Spinal cord (tissue), 10 donors: ENCODE results near the gene ABCA13. TPM values are rescaled to one million over a fixed set of nuclear protein-coding genes. Genes with fewer than 3 reads are reported as not detected.

ENCODE experiments used
- DNase-seq, 6 donors: peaks; one replicate each; pipeline versions ENCODE4 v3.0.0 to v3.0.0-alpha.2; 2013 to 2015; ENCODE audit warnings: low spot score in 6 of 6, low read depth in 4 of 6
- H3K27ac ChIP-seq: one replicate; pipeline ENCODE4 v1.5.1; 2013; ENCODE audit warnings: low read depth, low read length, control low read depth
- H3K27me3 ChIP-seq: one replicate; pipeline ENCODE4 v1.6.1; 2013; ENCODE audit warnings: low read length; ENCODE audit not compliant: control insufficient read depth, insufficient read depth
- H3K36me3 ChIP-seq: one replicate; pipeline ENCODE4 v1.6.1; 2013; ENCODE audit warnings: low read length; ENCODE audit not compliant: control insufficient read depth, insufficient read depth
- H3K4me1 ChIP-seq: one replicate; pipeline ENCODE4 v1.6.1; 2013; ENCODE audit warnings: low read length; ENCODE audit not compliant: control insufficient read depth, insufficient read depth
- H3K4me3 ChIP-seq: one replicate; pipeline ENCODE4 v1.5.1; 2013; ENCODE audit warnings: low read depth, low read length, control low read depth
- H3K9me3 ChIP-seq: one replicate; pipeline ENCODE4 v1.6.1; 2013; ENCODE audit warnings: low read length; ENCODE audit not compliant: control insufficient read depth, insufficient read depth
- WGBS: methylation state at CpG from one replicate; pipeline ENCODE4 v1.1.5; 2013; ENCODE audit warnings: missing lambda C conversion rate; ENCODE audit not compliant: insufficient coverage; 5-methylcytosine and 5-hydroxymethylcytosine counted together
- long read RNA-seq, 4 donors: transcript quantifications; one replicate each; lab custom pipeline, GENCODE V29; 2026
- polyA plus RNA-seq, 2 donors: library from polyadenylated mRNA; unstranded; fragments of 120-200 nt; gene quantifications; one replicate each; pipeline ENCODE4 v1.2.1, GENCODE V29; 2013; ENCODE audit not compliant: insufficient read length in 2 of 2
- total RNA-seq, 2 donors: library from RNA; depleted of rRNA in 1 of 2; stranded (reverse); fragments of 120-200 nt in 1 of 2; fragments of >200 nt in 1 of 2; gene quantifications; one replicate each; pipeline versions ENCODE4 v1.2.3 to v1.2.4, GENCODE V29; 2013 to 2014
- donor health status: healthy.

The ABCA13 gene, protein sequence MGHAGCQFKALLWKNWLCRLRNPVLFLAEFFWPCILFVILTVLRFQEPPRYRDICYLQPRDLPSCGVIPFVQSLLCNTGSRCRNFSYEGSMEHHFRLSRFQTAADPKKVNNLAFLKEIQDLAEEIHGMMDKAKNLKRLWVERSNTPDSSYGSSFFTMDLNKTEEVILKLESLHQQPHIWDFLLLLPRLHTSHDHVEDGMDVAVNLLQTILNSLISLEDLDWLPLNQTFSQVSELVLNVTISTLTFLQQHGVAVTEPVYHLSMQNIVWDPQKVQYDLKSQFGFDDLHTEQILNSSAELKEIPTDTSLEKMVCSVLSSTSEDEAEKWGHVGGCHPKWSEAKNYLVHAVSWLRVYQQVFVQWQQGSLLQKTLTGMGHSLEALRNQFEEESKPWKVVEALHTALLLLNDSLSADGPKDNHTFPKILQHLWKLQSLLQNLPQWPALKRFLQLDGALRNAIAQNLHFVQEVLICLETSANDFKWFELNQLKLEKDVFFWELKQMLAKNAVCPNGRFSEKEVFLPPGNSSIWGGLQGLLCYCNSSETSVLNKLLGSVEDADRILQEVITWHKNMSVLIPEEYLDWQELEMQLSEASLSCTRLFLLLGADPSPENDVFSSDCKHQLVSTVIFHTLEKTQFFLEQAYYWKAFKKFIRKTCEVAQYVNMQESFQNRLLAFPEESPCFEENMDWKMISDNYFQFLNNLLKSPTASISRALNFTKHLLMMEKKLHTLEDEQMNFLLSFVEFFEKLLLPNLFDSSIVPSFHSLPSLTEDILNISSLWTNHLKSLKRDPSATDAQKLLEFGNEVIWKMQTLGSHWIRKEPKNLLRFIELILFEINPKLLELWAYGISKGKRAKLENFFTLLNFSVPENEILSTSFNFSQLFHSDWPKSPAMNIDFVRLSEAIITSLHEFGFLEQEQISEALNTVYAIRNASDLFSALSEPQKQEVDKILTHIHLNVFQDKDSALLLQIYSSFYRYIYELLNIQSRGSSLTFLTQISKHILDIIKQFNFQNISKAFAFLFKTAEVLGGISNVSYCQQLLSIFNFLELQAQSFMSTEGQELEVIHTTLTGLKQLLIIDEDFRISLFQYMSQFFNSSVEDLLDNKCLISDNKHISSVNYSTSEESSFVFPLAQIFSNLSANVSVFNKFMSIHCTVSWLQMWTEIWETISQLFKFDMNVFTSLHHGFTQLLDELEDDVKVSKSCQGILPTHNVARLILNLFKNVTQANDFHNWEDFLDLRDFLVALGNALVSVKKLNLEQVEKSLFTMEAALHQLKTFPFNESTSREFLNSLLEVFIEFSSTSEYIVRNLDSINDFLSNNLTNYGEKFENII (N-terminal part only)
- total RNA-seq (1 to 10 TPM in 1 of 2 donors, under 1 TPM in 1; 0.66 to 5.8 TPM), polyA plus RNA-seq (under 1 TPM; 0.33 to 0.78 TPM)
- long read RNA-seq, donor 1 = 0 reads
- long read RNA-seq, donor 2 = 0 reads
- long read RNA-seq, donor 3 = 0 reads
- long read RNA-seq, donor 4 = 0 reads

DNA sequence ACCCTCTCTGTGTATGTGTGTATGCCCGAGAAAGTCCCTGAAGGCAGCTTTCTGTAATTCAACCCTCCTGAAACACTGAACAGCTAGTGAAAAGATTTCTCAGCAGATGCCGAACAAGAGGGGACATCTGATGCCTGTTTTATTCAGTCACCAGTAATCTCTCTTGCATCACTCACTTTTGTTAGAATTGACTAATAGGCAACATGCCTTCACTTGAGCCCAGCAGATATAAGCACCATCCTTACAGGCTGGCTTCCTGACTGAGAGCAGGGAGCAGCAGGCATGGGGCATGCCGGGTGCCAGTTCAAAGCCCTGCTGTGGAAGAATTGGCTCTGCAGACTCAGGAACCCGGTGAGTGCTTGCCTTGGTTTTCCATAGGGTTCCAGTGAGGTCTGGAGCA, at the start of gene ABCA13:
Gene ABCA13, plus strand, starts transcription at position 257 of the 400 bp plus-strand sequence. Its CDS starts 26 bp downstream, at position 283.
- H3K27me3 ChIP-seq = no peaks in the 10 kb centered on the region
- no peaks in the 10 kb centered on the region for H3K36me3 ChIP-seq
- no peaks in the 10 kb centered on the region for H3K9me3 ChIP-seq
- no peak for DNase-seq
- H3K27ac ChIP-seq = no peak within 1 kb of the TSS
- 80% methylated on average over 3 of the region's 4 CpGs for WGBS
- H3K4me3 ChIP-seq = no peak within 1 kb of the TSS
- no peaks in the 10 kb centered on the region for H3K4me1 ChIP-seq

DNA sequence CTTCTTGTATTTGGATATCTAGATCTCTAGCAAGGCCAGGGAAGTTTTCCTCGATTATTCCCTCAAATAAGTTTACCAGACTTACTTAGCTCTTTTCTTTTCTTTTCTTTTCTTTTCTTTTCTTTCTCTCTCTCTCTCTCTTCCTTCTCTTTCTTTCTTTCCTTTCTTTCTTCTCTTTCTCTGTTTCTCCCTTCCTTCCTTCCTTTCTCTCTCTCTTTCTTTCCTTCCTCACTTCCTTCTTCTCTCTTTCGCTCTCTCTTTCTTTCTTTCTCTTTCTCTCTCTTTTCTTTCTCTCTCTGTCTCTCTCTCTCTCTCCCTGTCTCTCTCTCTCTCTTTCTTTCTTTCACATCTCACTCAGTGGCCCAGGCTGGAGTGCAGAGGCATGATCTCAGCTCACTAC, 45.2 kb upstream of the ABCA13 start:
- DNase-seq = no peak
- no peak overlapping the region for H3K27ac ChIP-seq
- WGBS = 88% methylated on average over 1 of the region's 2 CpGs

DNA sequence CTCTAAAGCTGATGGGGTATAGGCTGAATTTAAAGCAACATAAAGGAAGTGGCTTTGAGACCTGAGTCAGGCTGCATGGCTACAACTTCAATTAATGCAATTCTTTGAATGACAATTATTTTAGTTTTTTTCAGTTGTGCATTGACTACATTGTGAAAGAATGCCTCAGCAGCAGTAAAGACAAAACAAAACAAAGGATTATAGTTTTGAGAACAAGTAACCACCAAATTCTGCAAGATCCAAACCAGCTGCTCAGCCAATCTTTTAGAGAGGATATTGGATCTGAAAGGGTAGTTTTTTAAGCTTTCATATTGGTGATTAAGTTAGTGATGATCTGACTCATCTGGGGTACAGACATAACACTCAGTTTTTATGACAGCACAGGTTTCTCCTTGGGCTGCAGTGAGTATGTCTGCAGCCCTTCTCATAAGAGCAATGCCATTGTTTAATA, 40.6 kb upstream of the ABCA13 start:
- no peaks in the 10 kb centered on the region for H3K36me3 ChIP-seq

More for the DNA sequence above, 45.2 kb upstream of the ABCA13 start:
- Histone ChIP-seq H3K4me1 (no peaks in the 10 kb centered on the region), H3K9me3 (peaks cover 1% of the 10 kb centered on the region), H3K4me3 (no peak overlapping the region), H3K27me3 (no peaks in the 10 kb centered on the region), H3K36me3 (no peaks in the 10 kb centered on the region)

DNA sequence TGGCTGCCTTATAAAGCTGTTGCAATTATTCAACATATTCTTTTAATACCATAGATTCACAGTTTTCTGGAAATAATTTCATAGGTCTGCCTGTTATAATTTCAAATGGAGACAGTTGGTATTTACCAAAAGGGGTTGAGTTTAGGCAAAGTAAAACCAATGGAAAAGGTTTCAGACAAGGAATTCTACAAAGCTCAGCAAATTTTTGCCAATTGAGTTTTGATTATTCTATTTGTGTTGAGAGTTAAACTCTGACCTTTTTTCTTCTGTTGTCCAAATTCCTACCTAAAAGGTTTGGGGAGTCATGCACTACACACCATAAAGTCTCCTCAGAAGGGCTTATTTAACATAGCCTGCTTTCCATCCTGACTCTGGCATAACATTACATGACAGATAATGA, 38.5 kb upstream of the ABCA13 start:
- H3K4me1 ChIP-seq = no peaks in the 10 kb centered on the region
- no peaks in the 10 kb centered on the region for H3K36me3 ChIP-seq
- no peak overlapping the region for H3K4me3 ChIP-seq
- no peaks in the 10 kb centered on the region for H3K9me3 ChIP-seq
- DNase-seq = no peak
- H3K27ac ChIP-seq = no peak overlapping the region
- H3K27me3 ChIP-seq = no peaks in the 10 kb centered on the region

More for the DNA sequence above, 40.6 kb upstream of the ABCA13 start:
- no peaks in the 10 kb centered on the region for H3K4me1 ChIP-seq
- H3K27me3 ChIP-seq = no peaks in the 10 kb centered on the region
- H3K27ac ChIP-seq = no peak overlapping the region
- H3K9me3 ChIP-seq = no peaks in the 10 kb centered on the region
- H3K4me3 ChIP-seq = no peak overlapping the region
- DNase-seq = no peak

DNA sequence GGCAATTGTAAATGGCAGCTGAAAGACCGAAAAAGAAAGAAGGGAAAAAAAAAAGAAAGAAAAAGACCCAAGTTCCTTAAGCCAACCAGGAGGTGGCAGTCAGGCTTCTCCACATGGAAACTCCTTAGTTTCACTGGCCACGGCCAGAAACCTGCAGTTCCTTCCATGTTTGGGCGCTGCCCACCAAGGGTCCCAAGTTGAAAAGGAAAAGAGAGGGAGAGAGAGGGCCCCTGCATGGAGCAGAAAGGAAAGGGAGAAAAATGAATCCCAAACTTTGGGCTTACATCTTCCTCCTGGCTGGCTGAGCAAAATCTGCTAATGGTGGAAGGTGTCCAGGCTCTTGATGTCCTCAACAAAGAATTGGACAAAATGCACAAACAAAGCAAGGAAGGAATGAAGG, 31.8 kb upstream of the ABCA13 start:
- no peak for DNase-seq
- no peaks in the 10 kb centered on the region for H3K4me1 ChIP-seq
- WGBS = 85% methylated on average over 2 of the region's 3 CpGs

DNA sequence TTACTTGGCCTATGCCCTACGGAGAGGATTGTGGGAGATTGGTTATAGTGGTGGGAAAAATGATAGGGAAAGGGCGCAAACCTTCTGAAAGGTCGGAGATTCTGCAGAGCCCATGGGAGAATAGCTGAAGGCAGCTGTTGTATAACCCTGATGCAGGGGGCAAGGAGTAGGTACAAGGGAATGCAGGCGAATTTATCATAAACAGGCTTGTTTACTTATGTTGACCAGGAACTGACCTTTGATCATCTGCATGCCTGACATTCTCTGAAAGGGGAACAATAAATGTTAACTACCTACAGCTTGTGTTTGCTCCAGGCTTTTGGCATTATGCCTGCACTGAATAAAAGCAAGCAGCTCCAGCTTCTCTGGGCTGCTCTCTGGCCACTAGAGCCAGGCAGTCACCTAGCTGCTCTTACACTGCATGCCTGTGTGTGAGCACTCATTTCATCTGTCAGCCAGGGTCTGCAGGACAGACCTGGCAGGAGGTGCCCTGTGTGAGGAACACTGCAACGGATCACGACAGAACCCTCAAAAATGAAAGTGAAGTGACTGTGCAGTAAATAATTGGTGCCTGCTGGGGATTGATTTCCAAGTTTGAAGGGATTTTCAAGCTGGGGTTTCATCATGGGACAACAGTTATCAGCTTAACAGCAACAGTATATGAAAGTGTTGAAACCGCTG, 31.1 kb upstream of the ABCA13 start:
- WGBS = 72% methylated on average over 6 of the region's 7 CpGs
- no peak for DNase-seq
- no peaks in the 10 kb centered on the region for H3K27me3 ChIP-seq
- H3K4me1 ChIP-seq = no peaks in the 10 kb centered on the region
- H3K9me3 ChIP-seq = peaks cover 2% of the 10 kb centered on the region
- no peak overlapping the region for H3K27ac ChIP-seq
- no peak overlapping the region for H3K4me3 ChIP-seq
- H3K36me3 ChIP-seq = no peaks in the 10 kb centered on the region

More for the DNA sequence above, 31.8 kb upstream of the ABCA13 start:
- Histone ChIP-seq H3K4me3 (no peak overlapping the region), H3K36me3 (no peaks in the 10 kb centered on the region), H3K27me3 (no peaks in the 10 kb centered on the region), H3K27ac (no peak overlapping the region), H3K9me3 (peaks cover 2% of the 10 kb centered on the region)

DNA sequence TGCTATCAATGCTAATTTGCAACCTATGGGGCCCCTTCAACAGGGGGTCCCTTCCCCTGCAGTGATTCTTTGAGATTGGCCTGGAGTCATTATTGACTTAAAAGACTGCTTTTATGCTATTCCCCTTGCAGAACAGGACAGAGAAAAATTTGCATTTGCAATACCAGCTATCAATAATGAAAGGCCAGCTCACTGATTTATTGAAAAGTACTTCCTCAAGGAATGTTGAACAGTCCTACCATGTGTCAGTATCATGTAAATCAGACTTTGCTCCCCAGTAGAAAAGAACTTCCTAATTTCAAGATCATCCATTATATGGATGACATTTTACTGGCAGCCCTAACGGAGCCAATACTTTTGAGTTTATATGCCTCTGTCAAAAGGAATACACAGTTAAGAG, 29.7 kb upstream of the ABCA13 start:
- no CpG with 5 or more reads among the region's 1 CpG for WGBS
- H3K4me3 ChIP-seq = no peak overlapping the region
- H3K27me3 ChIP-seq = no peaks in the 10 kb centered on the region
- no peaks in the 10 kb centered on the region for H3K4me1 ChIP-seq
- no peak overlapping the region for H3K27ac ChIP-seq
- no peak for DNase-seq
- H3K36me3 ChIP-seq = no peaks in the 10 kb centered on the region
- H3K9me3 ChIP-seq = peaks cover 2% of the 10 kb centered on the region

DNA sequence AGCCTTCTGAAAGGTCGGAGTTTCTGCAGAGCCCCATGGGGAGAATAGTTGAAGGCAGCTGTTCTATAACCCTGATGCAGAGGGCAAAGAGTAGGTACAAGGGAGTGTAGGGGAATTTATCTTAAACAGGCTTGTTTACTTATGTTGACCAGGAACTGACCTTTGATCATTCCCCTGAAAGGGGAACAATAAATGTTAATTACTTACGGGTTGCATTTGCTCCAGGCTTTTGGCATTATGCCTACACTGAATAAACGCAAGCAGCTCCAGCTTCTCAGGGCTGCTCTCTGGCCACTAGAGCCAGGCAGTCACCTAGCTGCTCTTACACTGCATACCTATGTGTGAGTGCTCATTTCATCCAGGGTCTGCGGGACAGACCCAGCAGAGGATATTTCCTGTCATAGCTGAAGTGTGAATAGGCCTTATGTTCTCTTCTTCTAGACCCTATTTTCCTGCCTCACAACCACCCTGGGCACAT, 26.9 kb upstream of the ABCA13 start:
- Histone ChIP-seq H3K36me3 (no peaks in the 10 kb centered on the region), H3K27ac (no peak overlapping the region), H3K4me1 (no peaks in the 10 kb centered on the region), H3K4me3 (no peak overlapping the region), H3K9me3 (peaks cover 2% of the 10 kb centered on the region), H3K27me3 (no peaks in the 10 kb centered on the region)
- no peak for DNase-seq
- WGBS = 49% methylated on average over 3 of the region's 4 CpGs
